GM12874 (cell line): Measurements from ENCODE around the gene SURF6.

Experiments used
- TF ChIP-seq, protein P1 (sequence below): IDR thresholded peaks from 2 replicates; pipeline ENCODE4 v1.5.1; 2011; ENCODE audit warnings: low read depth, mild to moderate bottlenecking, control low read depth, low read length, moderate library complexity; ENCODE audit not compliant: insufficient read depth

The SURF6 gene

DNA sequence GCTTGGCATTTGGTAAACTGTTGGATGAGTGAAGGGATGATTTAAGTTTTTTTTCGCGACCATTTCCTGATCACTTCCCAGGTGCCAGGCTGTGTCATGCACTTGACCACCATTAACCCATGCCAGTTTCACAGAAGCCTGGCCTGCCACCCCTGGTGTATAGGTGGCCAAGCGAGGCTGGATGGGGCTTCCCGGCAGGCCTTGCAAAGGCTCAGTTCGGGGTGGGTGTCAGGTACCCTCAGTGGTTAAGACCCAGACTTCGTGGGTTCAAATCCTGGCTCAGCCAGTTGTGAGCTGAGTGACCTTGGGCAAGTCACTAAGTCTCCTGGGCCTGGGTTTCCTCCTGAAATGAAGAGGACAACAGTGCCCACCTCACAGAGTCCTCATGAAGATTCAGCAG, 9.6 kb upstream of the SURF6 start:
- TF ChIP-seq, protein P1, sequence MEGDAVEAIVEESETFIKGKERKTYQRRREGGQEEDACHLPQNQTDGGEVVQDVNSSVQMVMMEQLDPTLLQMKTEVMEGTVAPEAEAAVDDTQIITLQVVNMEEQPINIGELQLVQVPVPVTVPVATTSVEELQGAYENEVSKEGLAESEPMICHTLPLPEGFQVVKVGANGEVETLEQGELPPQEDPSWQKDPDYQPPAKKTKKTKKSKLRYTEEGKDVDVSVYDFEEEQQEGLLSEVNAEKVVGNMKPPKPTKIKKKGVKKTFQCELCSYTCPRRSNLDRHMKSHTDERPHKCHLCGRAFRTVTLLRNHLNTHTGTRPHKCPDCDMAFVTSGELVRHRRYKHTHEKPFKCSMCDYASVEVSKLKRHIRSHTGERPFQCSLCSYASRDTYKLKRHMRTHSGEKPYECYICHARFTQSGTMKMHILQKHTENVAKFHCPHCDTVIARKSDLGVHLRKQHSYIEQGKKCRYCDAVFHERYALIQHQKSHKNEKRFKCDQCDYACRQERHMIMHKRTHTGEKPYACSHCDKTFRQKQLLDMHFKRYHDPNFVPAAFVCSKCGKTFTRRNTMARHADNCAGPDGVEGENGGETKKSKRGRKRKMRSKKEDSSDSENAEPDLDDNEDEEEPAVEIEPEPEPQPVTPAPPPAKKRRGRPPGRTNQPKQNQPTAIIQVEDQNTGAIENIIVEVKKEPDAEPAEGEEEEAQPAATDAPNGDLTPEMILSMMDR: no peak

DNA sequence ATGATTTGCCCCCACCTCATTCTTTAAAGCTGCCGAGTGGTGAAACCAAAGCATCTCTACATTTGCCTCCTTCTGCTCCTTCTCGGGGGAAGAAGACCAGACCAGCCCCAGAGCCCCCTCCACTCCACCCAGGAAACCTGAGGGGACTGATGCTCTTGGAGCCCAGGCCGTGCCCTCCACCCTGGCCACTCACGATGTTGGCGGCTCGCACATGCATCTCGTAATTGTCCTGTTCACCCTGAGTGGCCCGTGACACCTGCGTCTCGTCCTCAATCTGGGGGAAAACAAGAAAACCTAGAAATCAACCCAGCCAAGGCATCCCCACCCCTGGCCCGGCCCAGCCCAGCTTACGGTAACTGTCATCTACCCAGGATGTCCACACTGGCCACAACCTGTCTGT, 9.0 kb upstream of the SURF6 start:
- TF ChIP-seq, protein P1: no peak

DNA sequence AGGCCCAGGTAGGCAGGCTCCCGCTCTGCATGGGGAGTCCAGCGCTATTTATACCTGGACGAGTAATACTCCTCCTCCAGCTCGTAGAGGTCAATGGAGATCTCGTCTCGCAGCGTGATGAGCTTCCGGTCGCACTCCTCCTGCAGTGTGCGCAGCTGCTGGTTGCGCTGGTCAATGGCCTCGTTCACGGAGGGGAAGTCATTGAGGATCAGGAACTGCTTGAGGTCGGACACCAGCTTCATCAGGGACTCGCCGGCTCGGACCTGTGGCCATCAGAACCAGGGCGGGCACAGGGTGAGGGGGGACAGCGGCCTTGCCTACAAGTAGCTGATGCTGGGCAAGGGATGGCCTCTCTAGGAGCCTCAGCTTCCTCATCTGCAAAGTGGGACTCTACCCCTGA, 8.1 kb upstream of the SURF6 start:
- TF ChIP-seq, protein P1: no peak

DNA sequence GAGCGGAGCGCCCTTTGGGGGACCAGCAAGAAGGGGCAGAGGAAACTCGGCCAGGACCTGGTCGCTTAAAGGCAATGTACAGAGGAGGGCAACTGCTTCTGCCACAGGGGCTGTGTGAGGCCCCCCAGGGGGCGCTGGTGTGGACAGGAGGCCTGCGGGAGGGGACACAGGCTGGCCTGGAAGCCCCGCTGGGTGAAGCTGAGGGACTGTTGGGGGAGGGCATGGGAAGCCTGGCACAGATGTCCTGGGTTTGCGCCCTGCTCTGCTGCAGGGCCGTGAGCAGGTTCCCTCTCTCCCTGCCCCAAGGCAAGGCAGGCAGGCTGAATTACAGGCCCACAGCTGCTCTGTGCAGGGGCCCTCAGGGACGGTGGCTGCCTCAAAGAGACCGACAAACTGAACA, 6.6 kb upstream of the SURF6 start:
- TF ChIP-seq, protein P1: 0 out of 2 replicates have a peak, but pooled peaks have one; percentile 32

DNA sequence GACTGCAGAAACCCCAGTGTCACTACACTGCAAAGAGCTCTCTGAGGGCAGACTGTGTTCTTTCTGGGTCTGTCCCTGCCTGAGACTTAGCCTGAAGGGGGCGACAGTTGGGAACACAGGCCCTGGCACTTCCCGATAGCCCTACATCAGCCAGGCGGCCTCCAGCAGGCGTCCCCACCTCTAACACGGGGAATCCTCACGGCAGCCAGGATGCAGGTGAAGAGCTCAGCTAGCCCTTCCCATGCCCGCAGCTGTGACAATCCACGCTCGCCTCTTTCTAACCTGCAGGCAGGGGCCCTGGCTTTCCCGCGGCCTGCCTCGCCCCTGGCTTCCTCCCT, 6.0 kb upstream of the SURF6 start:
- TF ChIP-seq, protein P1: 0 out of 2 replicates have a peak, but pooled peaks have one; percentile 27

DNA sequence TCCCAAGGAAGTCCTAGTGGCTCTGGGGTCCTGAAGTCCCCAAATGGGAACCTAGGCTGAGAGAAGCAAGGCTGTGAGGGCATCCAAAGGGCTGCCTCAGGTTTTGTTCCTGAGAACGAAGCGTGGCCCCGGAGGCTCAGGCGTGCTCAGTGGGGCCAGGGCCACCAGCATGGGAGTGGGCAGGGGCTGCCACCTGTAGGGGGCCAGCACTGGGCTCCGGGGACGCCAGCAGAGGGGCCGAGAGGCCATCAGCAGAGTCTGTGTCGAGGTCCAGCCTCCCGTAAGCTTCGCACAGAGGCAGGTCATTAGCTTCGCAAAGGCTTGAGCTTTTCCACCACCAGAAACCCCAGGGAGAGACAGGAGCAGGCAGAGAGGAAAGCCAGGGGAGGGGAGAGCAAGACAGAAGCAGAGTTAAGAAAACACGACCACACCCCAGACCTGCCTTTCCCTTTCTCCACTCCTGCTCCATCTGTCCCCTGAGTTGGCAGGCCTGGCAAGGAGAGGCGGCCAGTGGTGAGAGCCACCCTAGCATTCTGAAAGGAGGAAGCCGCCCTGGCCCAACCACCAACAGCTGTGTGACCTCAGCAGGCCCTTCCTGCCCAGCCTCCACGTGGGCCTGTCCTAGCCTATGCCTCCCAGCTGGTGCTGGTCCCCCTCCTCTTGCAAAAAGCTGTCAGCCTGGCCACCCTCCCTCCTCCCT, 5.5 kb upstream of the SURF6 start:
- TF ChIP-seq, protein P1: no peak

DNA sequence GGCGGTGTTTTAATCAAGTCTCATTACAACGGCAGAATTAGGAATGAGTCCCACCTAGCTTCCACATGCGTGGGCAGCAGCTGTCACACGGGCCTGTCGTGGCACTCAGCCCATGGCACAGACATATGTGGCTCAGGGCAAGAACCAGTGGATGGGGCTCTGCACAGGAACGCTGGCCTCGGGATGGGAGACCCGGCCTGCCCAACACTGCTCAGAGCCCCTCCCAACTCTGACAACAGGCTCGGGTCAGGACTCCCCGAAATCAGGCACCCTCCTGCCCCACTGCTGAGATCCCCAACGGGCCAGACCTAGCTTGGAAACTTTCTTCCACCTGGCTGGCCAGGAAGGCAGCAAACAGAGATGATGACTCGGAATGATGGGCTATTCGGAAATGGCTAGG, 4.9 kb upstream of the SURF6 start:
- TF ChIP-seq, protein P1: no peak

DNA sequence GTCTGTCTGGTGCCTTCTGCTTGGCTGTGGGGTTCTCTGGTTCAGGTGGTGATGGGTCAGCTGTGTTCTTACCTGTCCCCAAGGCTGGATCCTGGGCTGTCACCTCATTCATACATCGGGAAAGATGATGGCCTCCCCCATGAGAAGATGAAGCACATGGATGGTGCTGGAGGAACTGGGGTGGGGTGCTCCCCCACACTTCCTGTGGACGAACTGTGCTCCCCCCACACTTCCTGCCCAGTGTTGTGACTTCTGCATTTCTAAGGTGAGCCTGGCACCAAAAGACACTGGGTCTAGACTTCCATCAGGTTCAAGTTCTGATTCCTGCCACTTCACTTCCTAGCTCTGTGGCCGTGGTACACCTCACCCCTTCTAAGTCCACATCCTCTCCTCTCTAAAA, 4.3 kb upstream of the SURF6 start:
- TF ChIP-seq, protein P1: no peak
